IPS DF 4.7 (cell line): ENCODE results near the gene ARID3A.

Experiments used
- DNase-seq: peaks from one replicate; pipeline ENCODE4 v3.0.0-alpha.2; 2013; ENCODE audit warnings: low spot score; ENCODE audit errors: extremely low read depth

The ARID3A gene

DNA sequence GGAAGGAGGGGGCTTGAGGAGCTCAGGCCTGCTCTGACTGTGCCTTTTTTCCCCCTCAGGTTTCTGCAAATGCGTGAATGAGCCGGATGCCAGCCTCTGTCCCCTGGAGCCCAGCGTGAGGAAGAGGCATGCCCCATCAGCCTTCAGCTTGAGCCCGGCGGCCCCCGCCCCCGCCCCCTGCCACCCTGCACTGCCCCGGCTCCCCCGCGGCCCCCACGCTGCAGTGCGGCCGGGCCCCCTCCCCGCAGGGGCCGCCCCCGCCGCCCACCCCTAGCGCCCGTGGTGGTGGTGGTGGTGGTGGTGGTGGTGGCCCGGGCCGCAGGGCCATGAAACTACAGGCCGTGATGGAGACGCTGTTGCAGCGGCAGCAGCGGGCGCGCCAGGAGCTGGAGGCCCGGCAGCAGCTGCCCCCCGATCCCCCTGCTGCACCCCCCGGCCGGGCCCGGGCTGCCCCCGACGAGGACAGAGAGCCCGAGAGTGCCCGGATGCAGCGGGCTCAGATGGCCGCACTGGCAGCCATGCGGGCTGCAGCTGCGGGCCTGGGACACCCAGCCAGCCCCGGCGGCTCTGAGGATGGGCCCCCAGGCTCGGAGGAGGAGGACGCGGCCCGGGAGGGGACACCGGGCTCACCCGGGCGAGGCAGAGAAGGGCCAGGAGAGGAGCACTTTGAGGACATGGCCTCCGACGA, 3.5 kb downstream of the ARID3A start:
- DNase-seq: no peak

- no peak for DNase-seq
These were observed 4.0 kb downstream of the ARID3A start for GRCh38 chr19:929891-930258.

- no peak for DNase-seq
These were observed 6.2 kb downstream of the ARID3A start for GRCh38 chr19:931860-932647.

GRCh38 chr19:932648-933552, 7.1 kb downstream of the ARID3A start:
- DNase-seq: no peak

DNA sequence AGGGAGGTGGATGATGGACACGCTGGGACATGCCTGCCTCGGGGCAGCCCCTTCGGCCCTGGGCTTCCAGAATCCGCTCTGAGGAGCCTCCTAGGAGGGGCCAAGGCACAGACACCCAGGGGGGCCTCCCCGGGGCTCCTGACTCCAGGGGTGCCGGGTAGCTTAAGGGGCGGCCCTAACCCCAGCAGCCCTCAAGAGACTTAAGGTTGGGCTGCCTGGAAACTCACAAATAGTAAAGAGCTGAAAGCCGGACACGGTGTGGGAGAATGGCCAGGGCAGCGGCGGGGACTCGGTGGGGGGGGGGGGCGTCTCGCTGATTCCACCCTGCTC, 7.7 kb downstream of the ARID3A start:
- DNase-seq: no peak

- DNase-seq: no peak
These were observed 8.5 kb downstream of the ARID3A start for GRCh38 chr19:934197-934840.

- DNase-seq: no peak
These were observed 9.1 kb downstream of the ARID3A start for GRCh38 chr19:934865-935479.

GRCh38 chr19:936175-936546, 10.3 kb downstream of the ARID3A start:
- no peak for DNase-seq

GRCh38 chr19:937259-937694, 11.4 kb downstream of the ARID3A start:
- DNase-seq: no peak

DNA sequence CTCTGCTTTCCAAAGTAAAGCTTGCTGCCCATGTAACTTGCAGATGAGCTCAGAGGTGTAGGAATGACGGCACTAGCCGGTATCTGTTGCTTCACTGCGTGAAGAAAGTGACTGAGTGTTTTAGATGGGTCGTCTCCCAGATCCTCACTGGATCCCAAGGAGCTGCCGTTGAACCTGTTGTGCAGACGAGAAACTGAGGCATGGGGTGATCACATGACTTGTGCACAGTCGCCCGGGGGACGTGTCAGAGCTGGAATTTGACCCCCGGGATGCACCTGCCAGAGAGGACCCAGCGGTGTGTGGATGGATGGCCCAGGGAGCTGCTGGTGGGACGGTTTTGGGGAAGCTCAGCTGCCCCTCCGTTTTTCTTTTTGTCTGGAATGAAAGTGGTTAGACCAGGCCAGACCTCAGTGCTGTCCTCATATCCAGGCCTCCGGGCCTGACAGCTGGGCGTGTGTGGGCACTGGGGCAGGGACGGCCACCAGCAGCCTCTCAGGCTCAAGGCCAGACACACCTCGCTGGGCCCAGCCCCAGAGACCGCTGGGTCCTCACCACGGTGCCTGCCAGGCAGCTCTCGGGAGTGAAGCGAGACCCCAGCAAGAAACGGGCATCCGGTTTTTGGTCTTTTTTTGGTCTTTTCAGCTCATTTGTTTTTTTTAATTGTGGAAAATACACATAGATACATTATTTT, 12.5 kb downstream of the ARID3A start:
- no peak for DNase-seq

GRCh38 chr19:939439-939838, 13.6 kb downstream of the ARID3A start:
- DNase-seq: no peak

DNA sequence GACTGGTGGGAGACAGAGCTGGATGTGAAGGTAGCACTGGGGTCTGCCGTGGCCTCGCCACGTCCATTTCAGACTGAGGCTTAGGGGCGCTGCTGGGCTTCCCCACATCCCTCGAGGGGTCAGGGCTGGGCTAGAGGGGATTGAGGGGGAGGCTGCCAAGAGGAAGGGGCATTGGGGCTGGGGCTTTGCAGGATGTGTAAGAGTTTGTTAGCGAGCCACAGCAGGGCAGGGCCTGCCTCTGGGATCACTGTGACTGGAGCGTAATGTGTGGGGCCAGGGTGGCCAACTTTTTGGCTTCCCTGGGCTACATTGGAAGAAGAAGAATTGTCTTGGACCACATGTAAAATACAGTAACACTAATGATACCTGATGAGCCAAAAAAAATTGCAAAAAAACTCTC, 14.1 kb downstream of the ARID3A start:
- no peak for DNase-seq

DNA sequence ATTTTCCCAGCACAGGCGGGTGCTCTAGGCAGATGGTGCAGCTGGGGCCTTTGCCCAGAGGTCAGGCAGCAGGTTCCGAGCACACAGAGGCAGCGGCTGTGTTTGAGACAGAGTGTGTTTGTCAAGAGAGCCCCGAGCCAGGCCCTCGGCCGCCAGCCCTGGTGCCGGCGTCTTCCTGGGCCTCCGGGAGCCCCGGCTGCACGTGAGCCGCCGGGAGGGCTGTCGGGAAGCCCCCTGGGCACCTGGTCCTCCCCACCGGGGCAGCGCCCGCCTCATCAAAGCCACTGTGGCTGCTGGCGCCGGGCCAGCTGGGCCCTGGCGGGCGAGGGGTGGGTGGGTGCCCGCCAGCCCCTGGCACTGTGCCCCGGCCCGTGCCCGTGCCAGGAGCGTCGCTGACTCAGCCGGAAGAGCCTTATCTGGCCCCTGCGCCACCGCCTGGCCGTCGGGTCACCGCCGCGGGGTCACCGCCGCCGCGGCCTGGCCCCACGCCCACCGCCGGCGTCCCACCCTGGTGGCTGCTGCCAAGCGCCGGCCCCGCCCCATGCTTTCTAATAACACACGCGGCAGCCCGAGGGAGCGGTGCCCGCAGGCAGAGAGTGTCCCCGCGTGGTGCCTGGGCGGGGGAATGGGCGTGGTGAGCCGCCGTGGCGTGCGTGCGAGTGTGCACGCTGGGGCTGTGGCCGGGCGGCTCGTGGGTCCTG, 14.9 kb downstream of the ARID3A start:
- DNase-seq: no peak

- no peak for DNase-seq
These were observed 15.7 kb downstream of the ARID3A start for GRCh38 chr19:941292-942132.

- DNase-seq: no peak
These were observed 16.4 kb downstream of the ARID3A start for GRCh38 chr19:942133-942645.

DNA sequence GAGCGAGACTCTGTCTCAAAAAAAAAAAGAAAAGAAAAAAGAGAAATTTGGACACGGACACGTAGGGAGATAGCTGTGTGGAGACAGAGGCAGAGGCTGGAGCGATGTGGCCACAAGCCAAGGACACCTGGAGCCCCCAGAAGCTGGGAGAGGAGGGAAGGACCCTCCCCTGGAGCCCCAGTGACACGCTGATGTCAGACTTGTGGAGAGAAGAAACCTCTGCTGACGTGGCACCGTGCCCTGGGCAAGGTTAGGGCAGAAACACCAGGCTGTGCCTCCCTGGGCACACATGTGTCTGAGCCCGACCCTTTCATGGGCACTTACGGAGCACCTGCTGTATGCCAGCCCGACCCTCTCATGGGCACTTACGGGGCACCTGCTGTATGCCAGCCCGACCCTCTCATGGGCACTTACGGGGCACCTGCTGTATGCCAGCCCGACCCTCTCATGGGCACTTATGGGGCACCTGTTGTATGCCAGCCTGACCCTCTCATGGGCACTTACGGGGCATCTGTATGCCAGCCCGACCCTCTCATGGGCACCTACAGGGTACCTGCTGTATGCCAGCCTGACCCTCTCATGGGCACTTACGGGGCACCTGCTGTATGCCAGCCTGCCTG, 17.8 kb downstream of the ARID3A start:
- no peak for DNase-seq

GRCh38 chr19:944171-944567, 18.3 kb downstream of the ARID3A start:
- no peak for DNase-seq

DNA sequence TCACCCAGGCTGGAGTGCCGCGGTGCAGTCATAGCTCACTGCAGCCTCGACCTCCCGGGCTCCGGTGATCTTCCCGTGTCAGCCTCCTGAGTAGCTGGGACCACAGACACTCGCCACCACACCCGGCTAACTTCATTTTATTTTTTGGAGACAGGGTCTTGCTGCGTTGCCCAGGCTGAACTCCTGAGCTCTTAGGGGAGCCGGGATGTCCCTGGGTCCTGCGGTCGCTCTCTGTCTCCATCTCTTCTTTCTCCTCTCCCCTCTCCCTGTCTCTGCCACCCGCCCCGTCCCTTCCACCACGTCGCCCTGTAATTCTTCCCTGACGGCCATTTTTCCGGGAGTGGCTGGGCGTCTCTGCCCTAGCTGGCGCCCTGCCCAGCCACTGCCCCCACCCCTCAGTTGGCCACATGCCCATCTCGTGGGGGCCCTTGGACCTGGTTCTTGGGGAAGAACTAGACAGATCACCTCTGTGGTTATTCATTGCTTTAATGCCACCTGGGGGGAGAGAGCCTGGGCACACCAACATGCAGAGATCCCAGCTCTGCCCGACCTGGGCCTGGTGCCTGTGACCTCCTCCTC, 18.9 kb downstream of the ARID3A start:
- no peak for DNase-seq
